GM18507 (cell line): ENCODE data around the gene TSPAN14.
"Not testable (repeated sequence)": the region's sequence is repeated elsewhere in the genome, so short reads cannot be mapped to it uniquely, and the experiment has no call there.

Experiments used
- DNase-seq: peaks from one replicate; pipeline ENCODE4 v3.0.0; 2011; ENCODE audit warnings: low read depth; ENCODE audit not compliant: insufficient read length; ENCODE audit errors: extremely low spot score
- FAIRE-seq: peaks from 2 replicates; lab custom pipeline; 2011; peaks lifted over from hg19 to GRCh38; lab: Jason Lieb, UNC

Gene TSPAN14

GRCh38 chr10:80465839-80466590 is 11.9 kb downstream of the TSPAN14 start:
- DNase-seq, result no peak
- FAIRE-seq, result no peak

GRCh38 chr10:80466724-80467326 is 12.7 kb downstream of the TSPAN14 start:
- DNase-seq (no peak), FAIRE-seq (no peak)

DNA sequence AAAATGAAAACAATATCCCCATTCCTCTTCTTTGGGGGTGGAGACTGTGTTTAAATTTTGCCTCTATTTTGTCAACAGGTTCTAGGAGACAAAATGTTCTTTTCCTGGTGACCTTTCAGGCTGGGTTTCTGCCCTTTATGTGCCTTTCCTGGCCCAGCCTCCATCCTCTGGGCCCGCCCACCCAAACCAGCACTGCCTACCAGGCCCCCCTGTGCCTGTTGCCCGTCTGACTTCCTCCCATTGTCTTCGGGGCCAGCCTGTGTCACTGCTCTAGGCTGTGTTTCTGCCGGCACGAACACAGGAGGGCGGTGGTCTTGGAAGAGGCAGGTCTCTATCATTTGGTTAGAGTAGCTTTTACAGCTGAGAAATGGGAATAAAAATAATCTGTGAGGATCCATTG is 13.9 kb downstream of the TSPAN14 start:
- DNase-seq (no peak), FAIRE-seq (no peak)

- no peak for DNase-seq
Measured at GRCh38 chr10:80468806-80469421, 14.8 kb downstream of the TSPAN14 start.

GRCh38 chr10:80470266-80470665 is 16.2 kb downstream of the TSPAN14 start:
- DNase-seq (no peak), FAIRE-seq (no peak)

More at GRCh38 chr10:80468806-80469421, 14.8 kb downstream of the TSPAN14 start:
- FAIRE-seq, result no peak

DNA sequence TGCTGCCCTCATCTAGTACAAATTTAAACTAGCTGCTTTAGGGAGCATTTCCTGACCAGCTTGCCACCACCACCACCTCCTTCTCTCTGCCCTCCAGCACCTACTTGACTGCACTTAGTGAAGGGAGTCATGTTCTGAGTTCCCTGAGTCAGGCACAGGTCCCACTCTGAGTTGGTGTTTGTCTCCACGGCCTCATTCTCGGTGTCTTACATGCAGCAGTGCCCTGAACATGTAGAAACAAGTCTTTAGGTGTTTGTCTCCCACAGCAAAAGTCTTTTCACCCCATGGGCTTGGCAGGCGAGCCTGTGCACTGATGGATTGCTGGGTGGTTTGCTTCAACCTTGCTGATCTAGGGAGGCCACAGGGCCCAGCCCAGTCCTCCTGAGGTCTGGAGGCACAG is 16.9 kb downstream of the TSPAN14 start:
- FAIRE-seq (peak; percentile 15), DNase-seq (no peak)

DNA sequence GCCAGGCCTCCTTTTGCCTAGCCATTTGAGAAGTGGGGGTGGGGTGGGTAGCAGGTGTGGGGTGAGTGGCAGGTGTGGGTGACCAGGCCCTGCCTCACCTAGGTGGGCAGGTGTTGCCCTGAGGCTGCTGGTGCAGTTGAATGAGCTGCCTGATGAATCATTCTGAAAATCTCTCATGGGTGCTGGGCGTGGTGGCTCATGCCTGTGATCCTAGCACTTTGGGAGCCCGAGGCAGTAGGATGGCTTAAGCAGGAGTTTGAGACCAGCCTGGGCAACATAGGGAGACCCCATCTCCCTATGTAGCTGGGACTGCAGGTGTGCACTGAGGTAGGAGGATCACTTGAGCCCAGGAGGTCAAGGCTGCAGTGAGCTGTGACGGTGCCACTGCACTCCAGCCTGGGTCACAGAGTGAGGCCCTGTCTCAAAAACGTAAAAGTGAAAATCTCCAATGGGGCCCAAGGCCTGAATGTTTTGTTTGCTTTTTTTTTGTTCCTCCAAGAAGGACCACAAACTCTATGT is 17.7 kb downstream of the TSPAN14 start:
- FAIRE-seq, result no peak
- no peak for DNase-seq

DNA sequence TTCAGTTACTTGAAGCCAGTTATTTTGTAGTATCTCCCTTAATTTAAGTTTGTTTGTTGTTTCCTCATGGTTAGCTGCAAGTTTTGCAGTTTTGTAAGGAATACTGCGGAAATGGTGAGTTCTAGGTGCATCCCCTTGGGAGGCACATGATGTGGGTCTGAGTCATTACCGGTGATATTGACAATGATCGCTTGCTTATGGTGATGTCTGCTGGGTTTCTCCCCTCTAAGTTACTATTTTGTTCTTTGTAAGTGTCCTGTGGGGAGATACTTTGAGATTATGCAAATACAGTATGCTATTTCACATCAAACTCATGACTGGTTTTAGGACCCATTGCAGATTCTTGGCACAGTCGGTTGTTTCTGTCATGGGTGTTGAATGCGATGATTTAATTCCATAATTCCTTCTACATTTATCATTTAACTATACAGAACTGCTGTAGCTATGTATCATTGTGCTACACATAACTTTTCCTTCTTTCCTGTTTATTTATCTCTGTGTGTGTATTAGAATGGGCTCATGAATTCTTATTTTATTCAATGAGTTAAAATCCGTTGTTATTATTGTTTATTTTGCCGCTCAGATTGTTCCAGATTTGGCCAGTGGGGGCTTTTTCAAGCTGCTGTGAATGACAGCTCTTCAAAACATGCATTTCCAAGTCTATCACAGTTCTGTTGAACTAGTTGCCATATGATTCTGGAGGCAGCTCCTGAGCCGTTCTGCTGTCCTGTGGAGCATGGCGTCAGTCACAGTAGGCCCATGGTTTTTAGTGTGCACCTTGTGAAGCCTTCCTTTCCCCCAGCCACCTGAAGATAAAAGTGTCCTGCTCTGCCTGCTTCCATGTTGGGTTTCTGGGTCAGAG is 18.4 kb downstream of the TSPAN14 start:
- DNase-seq, result peak; percentile 56
- FAIRE-seq, result peak; percentile 91

- FAIRE-seq, result peak; percentile 71
- DNase-seq, result no peak
Measured at GRCh38 chr10:80473096-80473657, 19.1 kb downstream of the TSPAN14 start.

GRCh38 chr10:80473692-80474596 is 19.8 kb downstream of the TSPAN14 start:
- DNase-seq (no peak), FAIRE-seq (no peak)

GRCh38 chr10:80474597-80474910 is 20.4 kb downstream of the TSPAN14 start:
- no peak for DNase-seq
- FAIRE-seq, result no peak

DNA sequence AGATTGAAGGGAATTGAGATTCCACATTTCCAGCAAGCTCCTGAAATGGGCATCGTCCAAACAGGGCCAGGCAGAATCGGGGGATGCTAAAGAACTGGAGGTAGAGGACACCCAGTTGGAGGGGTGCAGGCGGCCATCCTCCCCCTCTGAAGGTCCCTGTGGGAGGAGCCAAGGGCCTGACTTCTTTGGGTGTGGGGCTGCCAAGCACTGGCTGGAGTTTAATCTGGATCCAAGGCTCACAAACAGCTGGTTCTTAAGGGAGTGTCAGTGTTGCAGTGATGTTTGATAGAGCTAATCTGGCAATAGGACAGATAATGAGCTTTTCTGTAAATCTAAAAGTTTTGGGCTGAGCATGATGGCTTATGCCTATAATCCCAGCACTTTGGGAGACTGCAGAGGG is 20.8 kb downstream of the TSPAN14 start:
- FAIRE-seq, result no peak
- no peak for DNase-seq

- DNase-seq, FAIRE-seq: not testable (repeated sequence)
Measured at GRCh38 chr10:80475641-80476040, 21.5 kb downstream of the TSPAN14 start.

- FAIRE-seq (no peak), DNase-seq (no peak)
Measured at GRCh38 chr10:80476685-80477084, 22.6 kb downstream of the TSPAN14 start.

DNA sequence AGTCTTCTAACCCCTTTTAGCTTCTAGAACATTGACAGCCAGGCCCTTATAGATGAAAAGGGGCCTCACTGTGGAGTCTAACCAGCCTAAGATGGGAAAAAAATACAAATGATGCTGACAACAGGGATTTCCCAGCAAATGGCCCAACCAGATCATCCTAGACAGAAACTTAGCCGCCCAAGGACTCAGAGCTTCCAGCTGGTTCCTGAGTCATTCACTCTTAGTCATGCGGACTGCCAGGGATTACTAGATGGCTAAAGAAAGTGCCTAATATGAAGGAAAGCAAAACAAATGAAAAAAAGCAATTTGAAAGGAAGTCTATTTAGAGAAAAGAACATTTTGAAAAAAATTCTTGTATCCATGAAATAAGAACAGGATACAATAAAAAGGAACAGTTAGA is 23.7 kb downstream of the TSPAN14 start:
- FAIRE-seq (no peak), DNase-seq (no peak)

- not testable (repeated sequence) for DNase-seq, FAIRE-seq
Measured at GRCh38 chr10:80480373-80480772, 26.3 kb downstream of the TSPAN14 start.

DNA sequence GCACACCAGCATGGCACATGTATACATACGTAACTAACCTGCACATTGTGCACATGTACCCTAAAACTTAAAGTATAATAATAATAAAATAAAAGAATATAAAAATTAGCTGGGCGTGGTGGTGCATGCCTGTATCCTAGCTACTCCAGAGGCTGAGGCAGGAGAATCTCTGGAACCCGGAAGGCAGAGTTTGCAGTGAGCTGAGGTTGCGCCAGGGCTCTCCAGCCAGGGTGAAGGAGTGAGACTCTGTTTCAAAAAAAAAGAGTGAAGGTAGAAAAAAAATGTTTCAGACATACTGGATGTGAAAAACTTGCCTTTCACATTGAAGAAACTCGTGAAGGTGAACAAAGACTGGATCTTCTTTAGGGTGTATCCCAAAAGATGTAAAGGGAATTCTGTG is 26.7 kb downstream of the TSPAN14 start:
- FAIRE-seq (no peak), DNase-seq (no peak)

GRCh38 chr10:80484243-80484642 is 30.1 kb downstream of the TSPAN14 start:
- no peak for FAIRE-seq
- no peak for DNase-seq

DNA sequence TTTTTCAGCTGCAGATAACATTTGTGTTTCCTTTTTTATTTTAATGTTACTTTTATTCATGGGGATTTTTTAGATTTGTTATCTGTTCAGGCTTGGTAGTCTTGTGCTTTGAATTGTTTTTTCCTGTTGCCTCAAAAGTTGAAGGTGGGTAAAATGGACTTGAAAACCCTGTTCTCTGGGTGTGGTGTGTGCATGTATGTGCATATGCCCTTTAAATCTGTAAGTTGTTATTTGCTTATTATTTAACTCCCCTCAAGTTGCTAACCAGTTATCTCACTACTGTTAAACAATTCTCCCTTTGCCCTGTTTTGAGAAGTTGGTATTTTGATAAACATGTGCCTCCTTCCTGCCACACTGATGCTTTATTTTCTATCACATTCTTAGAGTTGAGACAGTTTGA is 30.6 kb downstream of the TSPAN14 start:
- DNase-seq (no peak), FAIRE-seq (no peak)
